ENCODE data around the gene SDC1.

The SDC1 gene

DNA sequence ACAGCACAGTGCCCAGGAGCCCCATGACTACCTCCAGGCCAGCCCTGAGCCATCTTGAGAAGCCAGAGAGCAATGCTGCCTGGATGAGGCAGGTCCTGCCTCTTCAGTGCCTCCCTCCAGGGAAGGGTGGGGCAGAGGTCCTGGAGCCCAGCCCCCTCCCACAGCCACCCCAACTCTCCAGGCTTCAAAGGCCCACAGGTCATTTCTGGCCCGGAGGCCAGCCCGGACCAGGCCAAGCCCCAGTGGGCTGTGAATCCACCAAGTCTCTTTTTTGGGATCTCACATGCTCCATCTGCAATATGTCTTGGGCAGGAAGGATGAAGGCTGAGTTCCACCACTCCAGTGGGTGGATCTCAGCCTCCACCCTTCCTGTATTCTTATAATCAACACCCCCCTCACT, 36.7 kb downstream of the SDC1 start:
- in situ Hi-C loops (cut with HindIII; ENCODE audit: low pct_unique_long_range_greater_than_20kb, low sequenced_read_pairs): no loop called here
- no peak for DNase-seq (ENCODE audit: low read depth in 1 of 2, low spot score in 1 of 2)
- no peak for TF ChIP-seq JUND (IDR thresholded peaks at IDR 0.05; ENCODE audit: low read depth)

DNA sequence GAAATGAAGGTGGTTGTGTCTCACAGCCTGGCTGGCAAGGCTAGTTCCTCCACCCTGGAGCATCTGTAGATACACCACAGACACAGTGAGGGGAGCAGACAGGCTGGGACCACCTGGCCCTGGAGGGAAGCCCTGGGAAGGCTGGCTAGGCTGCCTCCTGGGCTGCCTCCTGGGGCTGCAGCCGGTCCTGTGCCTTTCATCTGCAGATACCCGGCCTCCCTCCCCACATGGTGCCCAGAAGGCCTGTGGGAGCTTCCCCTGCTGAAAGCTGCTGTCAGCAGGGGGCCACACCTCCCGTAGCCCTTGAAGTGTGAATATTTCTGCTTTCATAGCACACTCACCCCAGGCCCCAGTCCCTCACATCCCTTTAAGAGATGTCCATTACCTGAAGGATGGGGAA, 37.6 kb downstream of the SDC1 start:
- in situ Hi-C loops (cut with HindIII; ENCODE audit: low pct_unique_long_range_greater_than_20kb, low sequenced_read_pairs): no loop called here
- no peak for DNase-seq (ENCODE audit: low read depth in 1 of 2, low spot score in 1 of 2)
- TF ChIP-seq JUND (IDR thresholded peaks at IDR 0.05; ENCODE audit: low read depth): no peak

DNA sequence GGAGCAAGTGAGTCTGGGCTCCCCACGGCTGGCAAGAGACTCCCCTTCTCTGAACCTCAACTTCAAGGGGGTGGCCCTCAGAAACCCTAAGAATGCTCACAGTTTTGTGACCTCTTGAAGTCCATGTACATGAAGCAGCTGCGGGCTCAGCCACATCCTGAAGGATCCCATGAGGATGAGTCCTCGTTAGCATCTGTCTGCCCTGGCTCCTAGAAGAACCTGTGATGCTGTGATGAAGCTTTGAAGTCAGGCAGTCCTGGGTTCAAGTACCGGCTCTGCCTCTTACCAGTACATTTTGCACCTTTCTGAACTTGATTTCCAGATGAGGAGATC, 38.1 kb downstream of the SDC1 start:
- in situ Hi-C loops (cut with HindIII; ENCODE audit: low pct_unique_long_range_greater_than_20kb, low sequenced_read_pairs): no loop called here
- no peak for TF ChIP-seq JUND (IDR thresholded peaks at IDR 0.05; ENCODE audit: low read depth)

DNA sequence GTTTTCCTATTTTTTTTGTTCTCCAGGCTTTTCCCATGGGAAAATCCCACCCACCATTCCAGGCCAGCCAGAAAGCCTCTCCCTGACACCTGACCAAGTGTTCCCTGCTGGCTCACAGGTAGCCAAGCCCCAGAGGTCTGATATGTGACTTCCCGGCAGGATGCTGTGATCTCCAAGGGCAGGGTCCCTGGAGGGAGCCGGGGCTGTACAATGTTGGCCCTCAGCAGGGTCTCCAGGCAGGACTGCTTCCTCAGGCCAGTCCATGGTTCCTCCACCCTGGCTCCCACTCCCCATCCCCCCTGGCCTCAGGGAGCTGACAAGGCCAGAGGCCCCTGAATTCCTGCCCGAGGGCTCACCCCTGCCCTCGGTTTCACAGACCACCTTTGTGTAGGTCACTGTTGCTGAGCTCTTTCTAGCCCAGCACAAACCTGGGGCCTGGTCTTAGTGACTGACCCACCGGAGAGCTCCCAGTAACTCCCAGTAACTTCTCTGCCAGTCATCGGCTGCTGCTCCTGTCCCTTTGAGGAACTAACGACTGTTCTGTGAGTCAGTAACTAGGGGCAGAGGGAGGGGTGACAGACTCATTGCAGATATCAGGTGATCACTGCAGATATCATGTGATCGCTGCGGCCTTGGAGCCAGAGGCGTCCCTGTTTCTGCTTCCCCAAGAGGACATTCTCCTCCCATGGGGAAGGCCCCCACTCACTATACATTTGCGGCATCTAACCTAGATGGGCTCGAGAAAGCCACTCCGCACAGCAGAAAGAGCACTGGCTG, 38.7 kb downstream of the SDC1 start:
- in situ Hi-C loops (cut with HindIII; ENCODE audit: low pct_unique_long_range_greater_than_20kb, low sequenced_read_pairs): no loop called here
- TF ChIP-seq JUND (IDR thresholded peaks at IDR 0.05; ENCODE audit: low read depth): no peak

More for the DNA sequence above, 38.1 kb downstream of the SDC1 start:
- DNase-seq (ENCODE audit: low read depth in 1 of 2, low spot score in 1 of 2): no peak

DNA sequence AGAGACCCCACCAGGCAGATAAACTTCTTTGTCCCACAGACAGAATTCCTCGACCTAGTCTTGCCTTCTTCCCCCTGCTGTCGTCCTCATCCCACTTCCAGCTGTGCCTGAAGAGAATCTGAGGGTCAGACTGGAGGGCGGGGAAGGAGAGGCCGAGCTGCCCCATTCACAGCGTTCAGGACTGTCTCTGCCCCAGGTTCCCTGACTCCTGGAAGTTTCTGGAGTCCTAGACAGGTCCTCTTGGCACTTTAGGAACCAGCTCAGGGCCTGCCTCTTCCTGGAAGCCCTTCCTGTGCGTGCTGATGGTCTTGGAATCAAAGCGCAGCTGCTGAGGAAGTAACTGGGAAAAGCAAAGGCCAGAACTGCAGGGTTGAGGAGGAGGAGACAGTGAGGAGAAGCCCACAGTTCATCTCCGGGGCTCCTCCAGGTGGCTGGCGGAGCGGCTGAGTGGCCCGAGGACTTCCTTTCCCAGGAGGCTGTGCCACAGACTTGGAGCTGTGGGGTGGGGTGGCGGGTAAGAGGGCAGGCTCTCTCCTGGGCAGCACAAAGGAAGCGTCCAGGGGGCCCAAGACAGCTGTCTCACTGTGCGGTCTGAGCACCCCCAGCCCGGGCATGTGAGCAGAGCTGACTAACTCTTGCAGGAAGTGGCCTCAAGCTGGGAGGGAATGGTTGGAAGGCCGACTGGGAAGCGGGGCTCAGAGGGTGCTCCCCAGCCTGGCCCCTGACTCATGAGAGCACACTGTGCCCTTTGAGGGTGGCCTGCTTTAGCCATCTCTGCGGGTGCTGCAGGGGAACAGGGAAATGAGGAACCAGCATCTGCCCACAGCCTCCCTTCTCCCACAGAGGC, 39.5 kb downstream of the SDC1 start:
- in situ Hi-C loops (cut with HindIII; ENCODE audit: low pct_unique_long_range_greater_than_20kb, low sequenced_read_pairs): no loop called here
- no peak for TF ChIP-seq JUND (IDR thresholded peaks at IDR 0.05; ENCODE audit: low read depth)
- no peak for DNase-seq (ENCODE audit: low read depth in 1 of 2, low spot score in 1 of 2)

More for the DNA sequence above, 38.7 kb downstream of the SDC1 start:
- DNase-seq (ENCODE audit: low read depth in 1 of 2, low spot score in 1 of 2): no peak

DNA sequence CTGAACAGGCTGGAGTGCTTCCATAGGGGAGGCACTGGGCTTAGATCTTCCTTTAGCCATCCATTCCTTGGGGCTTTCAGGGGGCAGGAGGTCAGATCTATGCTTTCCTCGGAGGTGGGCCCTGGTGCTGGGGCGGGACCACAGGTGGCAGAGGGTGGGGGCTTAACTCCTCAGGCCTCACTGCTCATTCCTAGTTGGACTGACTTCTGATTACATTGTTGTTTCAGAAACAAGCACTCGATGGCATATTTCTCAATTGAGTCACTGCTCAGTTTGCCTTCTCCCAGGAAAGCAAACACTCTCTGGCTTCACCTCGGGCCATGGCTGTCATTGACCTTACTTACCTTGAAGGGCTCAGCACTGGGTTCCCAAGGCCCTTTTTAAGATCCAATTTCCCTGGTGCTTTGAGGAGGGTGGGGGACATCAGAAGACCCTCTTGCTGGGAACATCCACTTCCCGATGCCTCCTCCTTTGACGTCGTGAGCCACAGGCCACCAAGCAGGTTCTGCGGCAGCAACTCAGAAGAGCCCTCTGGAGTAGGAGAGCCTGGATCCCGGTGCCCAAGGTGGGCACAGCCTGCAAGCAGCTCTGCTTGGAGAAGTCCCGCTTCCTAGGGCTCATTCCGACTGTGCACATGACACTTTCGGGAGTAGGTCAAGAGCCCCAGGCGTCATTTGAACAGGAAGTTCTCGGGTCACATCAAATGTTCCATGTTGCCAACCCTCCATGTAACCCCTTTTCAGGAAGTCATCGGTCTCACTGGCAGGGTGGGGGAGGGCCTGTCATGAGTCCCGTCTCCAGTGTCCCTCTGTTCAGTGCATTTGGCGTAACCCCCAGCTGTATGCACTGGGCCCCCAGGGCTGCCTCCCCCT, 40.6 kb downstream of the SDC1 start:
- TF ChIP-seq JUND (IDR thresholded peaks at IDR 0.05; ENCODE audit: low read depth): no peak
- peak in 1 of 2 experiments; percentile 67 for DNase-seq (ENCODE audit: low read depth in 1 of 2, low spot score in 1 of 2)
- in situ Hi-C loops (cut with HindIII; ENCODE audit: low pct_unique_long_range_greater_than_20kb, low sequenced_read_pairs): no loop called here

DNA sequence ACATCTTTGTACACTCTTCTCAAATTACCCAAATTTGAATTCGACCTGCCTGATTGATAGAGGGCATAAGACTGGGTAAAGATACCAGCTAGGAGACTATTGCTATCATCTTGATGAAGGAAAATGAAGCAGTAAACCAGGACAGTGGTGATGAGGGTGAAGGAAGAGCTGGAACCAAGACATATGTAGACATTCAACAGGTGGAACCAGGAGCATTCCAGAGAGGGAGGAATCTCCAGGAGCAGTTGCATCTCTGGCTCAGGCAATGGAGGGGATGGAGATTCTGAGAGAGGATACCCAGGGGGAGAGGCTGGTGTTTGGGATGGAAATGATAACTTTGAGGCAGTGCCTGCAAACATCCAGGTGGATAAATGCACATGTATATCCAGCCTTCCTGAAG, 41.6 kb downstream of the SDC1 start:
- TF ChIP-seq JUND (IDR thresholded peaks at IDR 0.05; ENCODE audit: low read depth): no peak
- in situ Hi-C loops (cut with HindIII; ENCODE audit: low pct_unique_long_range_greater_than_20kb, low sequenced_read_pairs): no loop called here
- no peak for DNase-seq (ENCODE audit: low read depth in 1 of 2, low spot score in 1 of 2)

DNA sequence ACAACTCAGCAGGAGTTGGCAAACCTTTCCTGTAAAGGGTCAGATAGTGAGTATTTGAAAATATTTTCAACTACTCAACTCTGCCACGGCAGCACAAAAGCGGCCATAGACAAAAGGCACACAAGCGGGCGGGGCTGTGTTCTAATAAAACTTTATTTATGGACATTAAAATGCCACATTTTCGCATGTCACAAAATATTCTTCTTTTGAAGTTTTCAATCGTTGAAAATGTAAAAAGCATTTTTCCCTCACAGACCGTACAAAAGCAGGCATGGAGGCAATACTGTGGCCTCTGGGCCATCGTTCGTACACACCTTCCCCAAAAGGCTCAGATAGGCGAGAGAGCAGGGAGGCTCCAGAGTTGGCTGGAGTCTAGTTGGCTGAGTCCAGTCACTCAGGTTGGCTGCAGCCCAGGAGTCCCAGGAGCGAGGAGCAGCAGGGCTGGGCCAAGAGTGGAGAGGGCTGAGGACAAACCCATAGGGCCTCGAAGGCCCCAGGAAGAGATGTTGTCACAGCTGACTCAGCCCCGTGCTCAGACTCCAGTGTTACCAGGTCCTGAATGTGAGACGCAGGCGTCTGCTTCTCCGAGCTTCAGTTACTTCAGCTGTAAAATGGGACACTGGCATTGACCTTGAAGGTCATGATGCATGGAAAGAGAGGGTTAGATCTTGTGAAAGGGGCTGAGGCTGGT, 42.5 kb downstream of the SDC1 start:
- in situ Hi-C loops (cut with HindIII; ENCODE audit: low pct_unique_long_range_greater_than_20kb, low sequenced_read_pairs): no loop called here
- no peak for DNase-seq (ENCODE audit: low read depth in 1 of 2, low spot score in 1 of 2)
- no peak for TF ChIP-seq JUND (IDR thresholded peaks at IDR 0.05; ENCODE audit: low read depth)

DNA sequence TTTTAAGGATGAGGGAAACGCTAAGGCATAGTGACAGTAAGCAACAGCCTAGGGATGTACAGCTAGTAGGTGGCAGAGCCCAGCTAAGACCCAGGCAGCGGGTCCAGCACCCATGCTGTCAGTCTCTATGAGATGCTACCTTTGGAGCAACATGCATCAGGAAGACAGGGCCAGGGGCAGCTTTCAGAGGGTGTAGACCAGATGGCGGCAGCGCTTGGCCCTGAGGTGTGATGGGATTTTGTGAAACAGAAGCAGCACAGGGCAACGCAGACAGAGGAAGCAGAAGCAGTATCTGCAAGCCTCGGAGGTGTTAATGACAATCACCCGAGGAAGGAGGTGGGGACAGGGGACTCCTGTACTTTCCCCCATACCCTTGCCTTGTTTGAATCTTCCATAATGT, 43.2 kb downstream of the SDC1 start:
- DNase-seq (ENCODE audit: low read depth in 1 of 2, low spot score in 1 of 2): no peak
- no peak for TF ChIP-seq JUND (IDR thresholded peaks at IDR 0.05; ENCODE audit: low read depth)
- in situ Hi-C loops (cut with HindIII; ENCODE audit: low pct_unique_long_range_greater_than_20kb, low sequenced_read_pairs): no loop called here

DNA sequence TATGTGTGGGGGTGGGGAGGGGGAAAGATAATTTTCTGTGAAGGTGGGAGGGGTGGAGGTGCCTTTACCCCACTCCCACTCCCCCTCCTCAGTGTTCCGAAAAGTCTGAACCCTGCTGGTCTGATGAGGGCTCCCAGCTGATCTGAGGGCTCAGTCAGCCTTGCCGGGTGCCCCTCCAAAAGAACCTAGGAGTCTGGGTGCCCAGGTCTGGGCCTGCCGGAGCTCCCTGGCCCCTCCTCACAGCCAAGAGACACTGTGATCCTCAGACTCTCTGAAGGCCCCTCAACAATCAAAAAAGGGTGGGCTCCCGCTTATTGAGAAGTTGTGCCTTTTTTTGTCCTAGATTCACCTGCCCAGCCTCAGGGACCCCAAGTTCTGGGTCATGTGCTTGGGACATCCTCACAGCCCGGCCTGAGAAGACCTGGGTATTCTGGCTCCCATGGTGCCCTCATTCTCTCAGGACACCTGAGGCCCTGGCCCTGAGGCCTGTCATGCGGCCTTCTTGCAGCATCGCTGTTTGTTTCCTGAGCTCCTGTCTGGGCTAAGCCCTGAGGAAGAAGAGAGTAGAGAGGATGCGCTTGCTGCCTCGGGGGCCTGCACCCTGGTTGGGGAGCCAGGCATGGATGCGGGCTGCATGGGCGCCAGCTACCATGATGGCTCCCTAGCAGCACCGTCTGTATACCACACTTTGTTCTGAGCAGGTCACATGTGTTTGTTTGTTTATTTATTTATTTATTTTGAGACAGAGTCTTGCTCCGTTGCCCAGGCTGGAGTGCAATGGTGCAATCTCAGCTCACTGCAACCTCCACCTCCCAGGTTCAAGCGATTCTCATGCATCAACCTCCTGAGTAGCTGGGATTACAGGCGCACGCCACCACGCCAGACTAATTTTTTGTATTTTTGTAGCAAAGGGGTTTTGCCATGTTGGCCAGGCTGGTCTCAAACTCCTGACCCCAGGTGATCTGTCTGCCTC, 44.0 kb downstream of the SDC1 start:
- no peak for DNase-seq (ENCODE audit: low read depth in 1 of 2, low spot score in 1 of 2)
- no peak for TF ChIP-seq JUND (IDR thresholded peaks at IDR 0.05; ENCODE audit: low read depth)
- in situ Hi-C loops (cut with HindIII; ENCODE audit: low pct_unique_long_range_greater_than_20kb, low sequenced_read_pairs): no loop called here

All from T47D (cell line).